ENCODE results near the gene PPM1N. TPM values are rescaled to one million over a fixed set of nuclear protein-coding genes. Genes with fewer than 3 reads are reported as not detected.

Gene PPM1N
- total and polyA plus RNA-seq, 2 of the 13 experiments (the other 11 are each of a cell fraction or from before 2014, with no cell fraction given): 0.31 to 1.8 TPM

GRCh38 chr19:45464274-45464673, 34.0 kb upstream of the PPM1N start:
- FAIRE-seq: no peak
- no TSS peak for BruUV-seq (replicated peaks)
- Histone ChIP-seq H3K27ac (ENCODE audit: extremely low read length, insufficient read depth, low read length) (no peak overlapping the region), H3K4me1 (ENCODE audit: insufficient read depth, low read length) (peaks cover 34% of the 10 kb centered on the region; the same call in 1 of the 2 replicates), H3K79me2 (ENCODE audit: insufficient read depth, low read length) (no peaks in the 10 kb centered on the region), H3K9me3 (ENCODE audit: low read length) (no peaks in the 10 kb centered on the region), H3K4me2 (ENCODE audit: low read depth, low read length) (no peak overlapping the region), H3K27me3 (ENCODE audit: control insufficient read depth in 1 of 2, insufficient read depth in 2 of 2, low read length in 2 of 2) (peaks cover 0 to 7% of the 10 kb centered on the region in 2 experiments; a peak in 1 of 5 replicates), H2AFZ (ENCODE audit: low read length) (no peak overlapping the region), H4K20me1 (ENCODE audit: insufficient read depth, low read length) (peaks cover 5% of the 10 kb centered on the region; the same call in 1 of the 2 replicates), H3K9ac (ENCODE audit: insufficient read depth, low read depth, low read length) (no peak overlapping the region), H3K36me3 (replicated peaks in 1 of 2; ENCODE audit: control insufficient read depth in 1 of 2, insufficient read depth in 2 of 2, low read length in 2 of 2) (no peaks in the 10 kb centered on the region), H3K4me3 (replicated peaks in 1 of 3; ENCODE audit: insufficient read depth in 1 of 3, low read depth in 2 of 3, low read length in 3 of 3) (no peak overlapping the region)
- in situ Hi-C loops (cut with HindIII; ENCODE audit: extremely low pct_ligation_motif_present, low pct_unique_long_range_greater_than_20kb) (no loop called here), intact Hi-C loops (cut with micrococcal nuclease; ENCODE audit: unreplicated experiment) (no loop called here)
- ChIA-PET POLR2A (no interaction called here), CTCF (ENCODE audit: low intra/inter-chr PET ratio, low total read pairs) (no interaction called here)
- TF ChIP-seq FOXO4 (CRISPR knock-in tag; conservative IDR thresholded peaks at IDR 0.05) (no peak), CEBPB (IDR thresholded peaks at IDR 0.05; ENCODE audit: borderline replicate concordance, low read depth, low read length) (peak; percentile 57; the same call in 1 of the 2 replicates), ZNF773 (CRISPR knock-in tag; IDR thresholded peaks at IDR 0.05; ENCODE audit: borderline replicate concordance) (no peak), ZNF484 (CRISPR knock-in tag; IDR thresholded peaks at IDR 0.05; ENCODE audit: borderline replicate concordance, low read depth) (no peak), ONECUT2 (CRISPR knock-in tag; IDR thresholded peaks at IDR 0.05) (no peak), ZNF20 (CRISPR knock-in tag; IDR thresholded peaks at IDR 0.05) (no peak), MED8 (CRISPR knock-in tag; IDR thresholded peaks at IDR 0.05; ENCODE audit: insufficient replicate concordance) (no peak), TSC22D2 (CRISPR knock-in tag; IDR thresholded peaks at IDR 0.05; ENCODE audit: borderline replicate concordance) (no peak), ZNF768 (CRISPR knock-in tag; IDR thresholded peaks at IDR 0.05) (peak; percentile 81; the same call in 1 of the 2 replicates), ZNF761 (CRISPR knock-in tag; conservative IDR thresholded peaks at IDR 0.05) (no peak), NFYC (CRISPR knock-in tag; IDR thresholded peaks at IDR 0.05) (no peak), RORA (CRISPR knock-in tag; IDR thresholded peaks at IDR 0.05) (no peak), ATF7 (IDR thresholded peaks at IDR 0.05) (0 out of 2 replicates have a peak, but pooled peaks have one; percentile 5), ATF7 (CRISPR knock-in tag; IDR thresholded peaks at IDR 0.05) (no peak), NFIC (IDR thresholded peaks at IDR 0.05; ENCODE audit: low read length) (no peak), ZC3H4 (CRISPR knock-in tag; IDR thresholded peaks at IDR 0.05; ENCODE audit: borderline replicate concordance) (no peak), SNRNP70 (IDR thresholded peaks at IDR 0.05; ENCODE audit: low read depth, low read length) (no peak), ZNF441 (CRISPR knock-in tag; IDR thresholded peaks at IDR 0.05; ENCODE audit: borderline replicate concordance) (no peak), NR2F1 (CRISPR knock-in tag; IDR thresholded peaks at IDR 0.05) (no peak), IRX3 (CRISPR knock-in tag; IDR thresholded peaks at IDR 0.05; ENCODE audit: borderline replicate concordance, low read depth) (no peak), MXI1 (IDR thresholded peaks at IDR 0.05; ENCODE audit: borderline replicate concordance, low read depth, low read length) (no peak), ZFP36L2 (CRISPR knock-in tag; IDR thresholded peaks at IDR 0.05) (no peak)
- ATAC-seq: no peak
- 48% methylated on average over 2 of the region's 2 CpGs for WGBS (ENCODE audit: low lambda C conversion rate)
- DNase-seq (ENCODE audit: low spot score): no peak
